GM10248 (cell line): ENCODE data around the gene PLXNB2.

Source experiments
- CTCF ChIA-PET: fragments of 300-600 bp; sonication (Branson Sonifier 250); formaldehyde crosslinking; extraction: SDS; loops from one replicate; lab custom pipeline; 2021; ENCODE audit warnings: antibody characterized with exemption; lab: Yijun Ruan, JAX
- POLR2A ChIA-PET: fragments of 350-650 bp; sonication (Branson Sonifier 250); formaldehyde crosslinking; extraction: SDS; loops from one replicate; lab custom pipeline; 2020; ENCODE audit warnings: antibody characterized with exemption; lab: Yijun Ruan, JAX
- DNase-seq: peaks from one replicate; pipeline ENCODE4 v3.0.0; 2012; ENCODE audit errors: extremely low spot score
- CTCF ChIP-seq: IDR thresholded peaks from 2 replicates; pipeline ENCODE4 v1.5.1; 2012; ENCODE audit warnings: mild to moderate bottlenecking, low read depth; ENCODE audit errors: extremely low read depth, missing control alignments, control extremely low read depth

The PLXNB2 gene

GRCh38 chr22:50303515-50303847 lies 4.0 kb downstream of the PLXNB2 start:
- POLR2A ChIA-PET: interaction anchor here (0.6 kb wide), 2 partner anchors 161 to 224 kb away, joined by 3 to 4 read pairs; no protein-coding TSS in a partner anchor
- DNase-seq: no peak
- no peak for TF ChIP-seq CTCF
- CTCF ChIA-PET: interaction anchor here (0.9 to 6.4 kb wide), 5 partner anchors 9 to 38 kb away, joined by 3 to 66 read pairs (median 4); no protein-coding TSS in a partner anchor

- POLR2A ChIA-PET: interaction anchor here (0.6 kb wide), 1 partner anchor 27 kb away, joined by 7 read pairs; no protein-coding TSS in a partner anchor
- CTCF ChIA-PET: interaction anchor here (1.2 to 6.4 kb wide), 6 partner anchors 10 to 29 kb away, joined by 3 to 66 read pairs (median 4); no protein-coding TSS in a partner anchor
- TF ChIP-seq CTCF: no peak
- DNase-seq: no peak
These were observed 4.9 kb downstream of the PLXNB2 start for GRCh38 chr22:50302564-50302963.

GRCh38 chr22:50302041-50302541 lies 5.4 kb downstream of the PLXNB2 start:
- CTCF ChIA-PET: interaction anchor here (0.8 to 6.4 kb wide), 7 partner anchors 10 to 29 kb away, joined by 3 to 66 read pairs (median 3); no protein-coding TSS in a partner anchor

GRCh38 chr22:50301581-50301991 lies 5.9 kb downstream of the PLXNB2 start:
- CTCF ChIA-PET: interaction anchor here (0.8 to 6.4 kb wide), 6 partner anchors 9 to 28 kb away, joined by 3 to 66 read pairs (median 3); no protein-coding TSS in a partner anchor
- TF ChIP-seq CTCF: no peak
- no peak for DNase-seq
- POLR2A ChIA-PET: no interaction called here

More at GRCh38 chr22:50302041-50302541, 5.4 kb downstream of the PLXNB2 start:
- no peak for TF ChIP-seq CTCF
- POLR2A ChIA-PET: interaction anchor here (0.6 kb wide), 1 partner anchor 28 kb away, joined by 7 read pairs; no protein-coding TSS in a partner anchor
- no peak for DNase-seq

GRCh38 chr22:50300620-50301257 lies 6.7 kb downstream of the PLXNB2 start:
- POLR2A ChIA-PET: no interaction called here
- no peak for DNase-seq
- TF ChIP-seq CTCF: no peak
- CTCF ChIA-PET: interaction anchor here (0.9 to 1.9 kb wide), 3 partner anchors 8 to 27 kb away, joined by 3 to 5 read pairs (median 4); no protein-coding TSS in a partner anchor

- CTCF ChIA-PET: interaction anchor here (0.9 to 4.0 kb wide), 5 partner anchors 10 to 27 kb away, joined by 3 to 12 read pairs (median 5); partner anchors contain the start of gene DENND6B
- POLR2A ChIA-PET: no interaction called here
- TF ChIP-seq CTCF: no peak
- DNase-seq: no peak
These were observed 7.4 kb downstream of the PLXNB2 start for GRCh38 chr22:50299785-50300619.
